ENCODE results near the gene SNX4.

Gene SNX4

GRCh38 chr3:125515421-125515820 is 4.6 kb downstream of the SNX4 start:
- no peak overlapping the region for H3K4me3 ChIP-seq (ENCODE audit: low read depth, low read length)
- no peak for DNase-seq (ENCODE audit: low read depth)
- TF ChIP-seq CTCF (IDR thresholded peaks at IDR 0.05; ENCODE audit: low read depth, low read length) (no peak), MYC (IDR thresholded peaks at IDR 0.05; ENCODE audit: low read depth, low read length) (no peak), POLR2A (IDR thresholded peaks at IDR 0.05; ENCODE audit: extremely low read depth, insufficient read length) (no peak)
- TF ChIP-seq, protein P1, sequence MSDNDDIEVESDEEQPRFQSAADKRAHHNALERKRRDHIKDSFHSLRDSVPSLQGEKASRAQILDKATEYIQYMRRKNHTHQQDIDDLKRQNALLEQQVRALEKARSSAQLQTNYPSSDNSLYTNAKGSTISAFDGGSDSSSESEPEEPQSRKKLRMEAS (IDR thresholded peaks at IDR 0.05; ENCODE audit: low read depth, low read length), result no peak

DNA sequence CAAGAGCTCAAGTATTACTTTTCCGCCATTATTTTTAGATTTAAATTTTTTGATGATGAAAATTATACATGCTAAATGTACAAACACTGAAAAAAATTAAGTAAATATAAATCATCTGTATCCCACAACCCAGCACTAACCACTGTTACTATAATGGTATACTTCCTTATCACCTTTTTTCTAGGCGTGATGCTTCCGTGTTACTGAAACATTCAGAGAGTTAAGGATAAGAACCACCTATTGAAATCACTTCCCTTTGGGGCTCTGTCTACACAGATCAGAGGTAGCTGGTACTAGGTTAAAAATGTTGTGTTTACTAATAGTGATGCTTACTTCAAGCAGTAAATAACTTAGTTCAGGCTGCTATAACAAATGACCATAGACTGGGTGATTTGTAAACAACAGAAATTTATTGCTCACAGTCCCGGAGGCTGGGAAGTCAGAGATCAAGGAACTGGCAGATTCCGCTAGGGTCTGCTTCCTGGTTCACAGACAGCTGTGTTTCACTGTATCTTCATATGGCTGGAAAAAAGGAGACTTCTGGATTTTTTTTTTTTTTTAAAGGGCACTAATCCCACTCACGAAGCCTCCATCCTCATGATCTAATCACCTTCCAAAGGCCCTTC is 6.4 kb downstream of the SNX4 start:
- H3K4me3 ChIP-seq (ENCODE audit: low read depth, low read length), result no peak overlapping the region
- no peak for DNase-seq (ENCODE audit: low read depth)
- TF ChIP-seq POLR2A (IDR thresholded peaks at IDR 0.05; ENCODE audit: extremely low read depth, insufficient read length) (no peak), MYC (IDR thresholded peaks at IDR 0.05; ENCODE audit: low read depth, low read length) (no peak), CTCF (IDR thresholded peaks at IDR 0.05; ENCODE audit: low read depth, low read length) (no peak)
- TF ChIP-seq, protein P1 (IDR thresholded peaks at IDR 0.05; ENCODE audit: low read depth, low read length), result no peak

DNA sequence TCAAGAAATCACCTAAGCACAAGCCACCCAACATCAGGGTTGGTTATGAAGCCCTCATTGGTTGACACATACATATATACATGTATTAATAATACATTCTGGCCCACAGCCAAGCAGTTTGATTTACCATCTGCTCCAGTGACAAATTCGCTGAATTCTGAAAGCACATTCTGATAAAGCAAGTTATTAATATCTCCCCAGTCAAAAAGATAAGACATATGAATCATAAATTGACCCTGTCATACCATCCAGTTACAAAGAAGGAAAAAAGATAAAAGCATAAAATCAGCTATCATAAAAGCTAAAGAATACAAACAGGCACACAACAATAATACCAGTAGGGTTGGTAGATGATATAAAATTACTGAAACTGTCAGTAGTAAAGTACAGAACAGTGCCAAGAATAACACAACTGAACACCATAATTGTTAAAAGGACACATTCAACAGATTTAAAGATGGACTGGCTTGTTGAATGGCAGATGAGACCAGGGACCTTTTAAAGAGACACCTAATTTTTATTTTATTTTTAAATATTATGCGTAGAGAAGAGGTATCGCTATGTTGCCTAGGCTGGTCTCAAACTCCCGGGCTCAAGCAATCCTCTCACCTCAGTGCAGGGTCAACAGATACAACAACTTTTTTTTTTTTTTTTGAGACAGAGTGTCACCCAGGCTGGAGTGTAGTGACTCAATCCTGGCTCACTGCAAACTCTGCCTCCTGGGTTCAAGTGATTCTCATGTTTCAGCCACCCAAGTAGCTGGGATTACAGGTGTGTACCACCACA is 7.7 kb downstream of the SNX4 start:
- DNase-seq (ENCODE audit: low read depth), result no peak
- TF ChIP-seq MYC (IDR thresholded peaks at IDR 0.05; ENCODE audit: low read depth, low read length), result no peak
- TF ChIP-seq, protein P1 (IDR thresholded peaks at IDR 0.05; ENCODE audit: low read depth, low read length), result no peak
- TF ChIP-seq CTCF (IDR thresholded peaks at IDR 0.05; ENCODE audit: low read depth, low read length), result no peak
- TF ChIP-seq POLR2A (IDR thresholded peaks at IDR 0.05; ENCODE audit: extremely low read depth, insufficient read length), result no peak
- H3K4me3 ChIP-seq (ENCODE audit: low read depth, low read length), result no peak overlapping the region

DNA sequence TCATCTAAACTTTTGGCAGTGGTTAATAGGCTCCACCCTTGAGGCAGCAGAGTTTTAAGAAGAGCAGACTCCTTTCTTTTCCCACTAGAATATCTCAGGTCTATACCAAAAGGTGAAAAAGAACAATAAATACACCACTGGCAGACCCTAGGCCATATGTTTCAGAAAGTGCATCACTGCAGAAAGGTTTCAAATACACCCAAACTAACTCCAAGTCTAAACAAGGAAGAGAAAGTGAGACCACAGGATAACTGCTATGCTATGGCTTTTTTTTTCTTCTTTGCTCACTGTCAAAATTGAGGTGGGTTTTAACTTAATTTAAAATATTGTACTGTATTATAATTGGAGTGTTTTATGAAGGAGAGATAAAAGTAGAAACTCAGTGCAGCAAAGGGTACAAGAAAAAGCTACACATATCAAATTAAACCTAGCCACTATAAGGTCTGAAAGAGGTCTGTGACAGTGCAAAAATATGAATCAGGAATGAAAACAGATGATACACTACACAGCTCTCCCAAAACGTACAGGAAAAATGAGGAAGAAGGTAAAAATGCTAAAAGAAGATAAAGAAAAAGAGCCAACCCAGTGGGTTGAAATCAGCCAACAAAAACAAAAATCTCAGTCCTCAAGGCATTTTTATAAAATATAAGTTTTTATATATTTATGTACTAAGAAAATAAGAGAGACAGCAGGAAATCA is 8.4 kb downstream of the SNX4 start:
- TF ChIP-seq, protein P1 (IDR thresholded peaks at IDR 0.05; ENCODE audit: low read depth, low read length), result no peak
- TF ChIP-seq MYC (IDR thresholded peaks at IDR 0.05; ENCODE audit: low read depth, low read length) (no peak), POLR2A (IDR thresholded peaks at IDR 0.05; ENCODE audit: extremely low read depth, insufficient read length) (no peak), CTCF (IDR thresholded peaks at IDR 0.05; ENCODE audit: low read depth, low read length) (no peak)
- no peak for DNase-seq (ENCODE audit: low read depth)
- no peak overlapping the region for H3K4me3 ChIP-seq (ENCODE audit: low read depth, low read length)

- no peak for TF ChIP-seq POLR2A (IDR thresholded peaks at IDR 0.05; ENCODE audit: extremely low read depth, insufficient read length)
- TF ChIP-seq, protein P1 (IDR thresholded peaks at IDR 0.05; ENCODE audit: low read depth, low read length), result no peak
- no peak for TF ChIP-seq CTCF (IDR thresholded peaks at IDR 0.05; ENCODE audit: low read depth, low read length)
- no peak for TF ChIP-seq MYC (IDR thresholded peaks at IDR 0.05; ENCODE audit: low read depth, low read length)
- DNase-seq (ENCODE audit: low read depth), result no peak
- no peak overlapping the region for H3K4me3 ChIP-seq (ENCODE audit: low read depth, low read length)
These were observed 12.9 kb downstream of the SNX4 start for GRCh38 chr3:125507128-125507527.

All from NB4 (cell line).